IMR-90 (cell line): ENCODE data around the gene FGF4. TPM values are rescaled to one million over a fixed set of nuclear protein-coding genes. Genes with fewer than 3 reads are reported as not detected.
"Not testable (repeated sequence)": the region's sequence is repeated elsewhere in the genome, so short reads cannot be mapped to it uniquely, and the experiment has no call there.

Experiments used
- ATAC-seq: fragments of 200-7000 bp; cut with Tn5 transposase; 2 replicates; pipeline ENCODE4 v1.9.1; 2020; ENCODE audit warnings: low read depth, mild to moderate bottlenecking, moderate library complexity
- BruUV-seq: library from RNA; stranded (reverse); fragments of 400-500 nt; replicated peaks from 2 replicates; lab custom pipeline; 2021; lab: Mats Ljungman, UMichigan
- CTCF ChIA-PET: fragments of 300-600 bp; formaldehyde crosslinking; extraction: SDS; loops from one replicate; lab custom pipeline; 2021; ENCODE audit warnings: antibody characterized with exemption; lab: Yijun Ruan, JAX
- POLR2A ChIA-PET: fragments of 300-600 bp; sonication (Branson Sonifier 250); formaldehyde crosslinking; loops from one replicate; lab custom pipeline; 2022; ENCODE audit warnings: antibody characterized with exemption; ENCODE audit not compliant: unreplicated experiment; lab: Charles Lee
- DNase-seq: peaks from one replicate; pipeline ENCODE4 v3.0.0; 2013
- H2AFZ ChIP-seq: replicated peaks from 2 replicates; pipeline ENCODE3; 2013; ENCODE audit warnings: low read length, mild to moderate bottlenecking; ENCODE audit not compliant: poor library complexity
- H2AK5ac ChIP-seq: 2 replicates; pipeline ENCODE4 v1.6.1; 2013; ENCODE audit warnings: low read depth, low read length, inconsistent platforms
- H2AK9ac ChIP-seq: replicated peaks from 2 replicates; pipeline ENCODE3; 2013; ENCODE audit warnings: mild to moderate bottlenecking, low read depth, low read length, moderate library complexity; ENCODE audit not compliant: poor library complexity
- H2BK120ac ChIP-seq: 2 replicates; pipeline ENCODE4 v1.6.1; 2013; ENCODE audit warnings: low read depth, low read length, inconsistent platforms
- H2BK15ac ChIP-seq: 3 replicates; pipeline ENCODE4 v1.6.1; 2013; ENCODE audit warnings: low read depth, low read length, inconsistent platforms
- H2BK20ac ChIP-seq: 2 replicates; pipeline ENCODE4 v1.6.1; 2013; ENCODE audit warnings: low read depth, mild to moderate bottlenecking, inconsistent platforms, low read length, moderate library complexity
- H2BK5ac ChIP-seq: 2 replicates; pipeline ENCODE4 v1.6.1; 2013; ENCODE audit warnings: mild to moderate bottlenecking, low read depth, low read length, inconsistent platforms; ENCODE audit not compliant: poor library complexity, severe bottlenecking
- H3K14ac ChIP-seq: replicated peaks from 2 replicates; pipeline ENCODE4 v1.6.1; 2013; ENCODE audit warnings: low read depth, low read length, inconsistent platforms
- H3K18ac ChIP-seq: 2 replicates; pipeline ENCODE4 v1.6.1; 2013; ENCODE audit warnings: low read depth, low read length, control low read depth
- H3K23ac ChIP-seq: 2 replicates; pipeline ENCODE4 v1.6.1; 2013; ENCODE audit warnings: low read depth, low read length, inconsistent platforms
- H3K27ac ChIP-seq: 2 replicates; pipeline ENCODE4 v1.5.1; 2013; ENCODE audit warnings: mild to moderate bottlenecking, control low read depth, low read length; ENCODE audit not compliant: insufficient read depth
- H3K27me3 ChIP-seq: 2 replicates; pipeline ENCODE4 v1.6.1; 2013; ENCODE audit warnings: low read length; ENCODE audit not compliant: control insufficient read depth, insufficient read depth
- H3K36me3 ChIP-seq: 2 replicates; pipeline ENCODE4 v1.6.1; 2013; ENCODE audit warnings: low read length, mixed read lengths; ENCODE audit not compliant: control insufficient read depth, insufficient read depth
- H3K4ac ChIP-seq: 2 replicates; pipeline ENCODE4 v1.6.1; 2013; ENCODE audit warnings: low read depth, low read length, inconsistent platforms
- H3K4me1 ChIP-seq: 2 replicates; pipeline ENCODE4 v1.6.1; 2013; ENCODE audit warnings: low read length, mixed read lengths; ENCODE audit not compliant: control insufficient read depth, insufficient read depth
- H3K4me2 ChIP-seq: 2 replicates; pipeline ENCODE4 v1.6.1; 2013; ENCODE audit warnings: low read depth, mild to moderate bottlenecking, control low read depth, low read length, moderate library complexity
- H3K4me3 ChIP-seq: 2 replicates; pipeline ENCODE4 v1.5.1; 2013; ENCODE audit warnings: low read depth, mild to moderate bottlenecking, control low read depth, low read length, moderate library complexity; ENCODE audit not compliant: insufficient read depth
- H3K56ac ChIP-seq: 2 replicates; pipeline ENCODE4 v1.6.1; 2013; ENCODE audit warnings: low read length, inconsistent platforms; ENCODE audit not compliant: insufficient read depth; ENCODE audit errors: extremely low read depth
- H3K79me1 ChIP-seq, 2 experiments: 2 replicates each; pipeline ENCODE4 v1.6.1; 2013; ENCODE audit warnings: low read length in 2 of 2, inconsistent platforms in 1 of 2, low read depth in 1 of 2
- H3K9ac ChIP-seq: 2 replicates; pipeline ENCODE4 v1.6.1; 2013; ENCODE audit warnings: low read depth, low read length, control low read depth
- H3K9me1 ChIP-seq: 2 replicates; pipeline ENCODE4 v1.6.1; 2013; ENCODE audit warnings: low read length, inconsistent platforms; ENCODE audit not compliant: insufficient read depth
- H3K9me3 ChIP-seq: 2 replicates; pipeline ENCODE4 v1.6.1; 2013; ENCODE audit warnings: low read length; ENCODE audit not compliant: control insufficient read depth, insufficient read depth
- H4K20me1 ChIP-seq: 2 replicates; pipeline ENCODE4 v1.6.1; 2013; ENCODE audit warnings: low read length, inconsistent platforms; ENCODE audit not compliant: insufficient read depth
- H4K5ac ChIP-seq: 2 replicates; pipeline ENCODE4 v1.6.1; 2013; ENCODE audit warnings: mild to moderate bottlenecking, low read depth, low read length, control low read depth
- H4K8ac ChIP-seq, 2 experiments: 2 replicates each; pipeline ENCODE4 v1.6.1; 2013; ENCODE audit warnings: low read depth in 2 of 2, low read length in 2 of 2, control low read depth in 1 of 2, inconsistent platforms in 1 of 2
- H4K91ac ChIP-seq: 2 replicates; pipeline ENCODE4 v1.6.1; 2013; ENCODE audit warnings: low read depth, low read length, inconsistent platforms; ENCODE audit not compliant: insufficient read depth
- BHLHE40 ChIP-seq: fragments of 150-350 bp; IDR thresholded peaks from 2 replicates; pipeline ENCODE4 v1.6.1; 2016; ENCODE audit warnings: mild to moderate bottlenecking, low read depth, low read length
- CHD1 ChIP-seq: IDR thresholded peaks from 2 replicates; pipeline ENCODE4 v1.6.1; 2012; ENCODE audit warnings: low read depth, low read length, improper control_type of control experiment
- MAFK ChIP-seq: IDR thresholded peaks from 2 replicates; pipeline ENCODE4 v1.6.1; 2012; ENCODE audit warnings: low read depth, low read length, improper control_type of control experiment
- MAZ ChIP-seq: IDR thresholded peaks from 2 replicates; pipeline ENCODE4 v1.6.1; 2012; ENCODE audit warnings: low read depth, mild to moderate bottlenecking, low read length, improper control_type of control experiment, moderate library complexity, borderline replicate concordance
- WGBS, 2 experiments: methylation state at CpG; one replicate each; pipeline versions ENCODE4 v1.1.5 to v1.1.7; 2013; ENCODE audit warnings: missing lambda C conversion rate in 2 of 2; ENCODE audit not compliant: insufficient read length in 1 of 2; ENCODE audit errors: extremely low coverage in 2 of 2; 5-methylcytosine and 5-hydroxymethylcytosine counted together
- dilution Hi-C: fragments of 300-500 bp; cut with HindIII; formaldehyde crosslinking; loops from one replicate; pipeline ENCODE4 v1.14.3; 2018; ENCODE audit warnings: low sequenced_read_pairs; ENCODE audit not compliant: unreplicated experiment
- in situ Hi-C: fragments of 300-500 bp; cut with MboI; formaldehyde crosslinking; loops from 3 replicates; pipeline ENCODE4 v1.14.3; 2019; ENCODE audit warnings: low sequenced_read_pairs, inconsistent platforms, mixed read lengths
- intact Hi-C: fragments of 100-400 bp; cut with micrococcal nuclease; formaldehyde crosslinking; loops from 2 replicates; pipeline ENCODE4 v1.10.0; 2022
- polyA plus RNA-seq, 3 experiments: library from polyadenylated mRNA; depleted of rRNA; stranded (reverse); fragments of >200 nt; gene quantifications; 2 replicates each; pipeline ENCODE4 v1.2.3, GENCODE V29; 2012; ENCODE audit warnings: low replicate concordance in 1 of 3
- total RNA-seq: library from RNA; depleted of rRNA; stranded (reverse); fragments of >200 nt; gene quantifications from 2 replicates; pipeline ENCODE4 v1.2.3, GENCODE V29; 2012
- TF ChIP-seq, protein P1 (sequence below): fragments of 150-350 bp; IDR thresholded peaks from 2 replicates; pipeline ENCODE4 v1.6.1; 2016; ENCODE audit warnings: low read depth, mild to moderate bottlenecking, low read length, moderate library complexity, borderline replicate concordance

FGF4 gene
- total and polyA plus RNA-seq, 2 of the 4 experiments (the other 2 are of a cell fraction): not detected

DNA sequence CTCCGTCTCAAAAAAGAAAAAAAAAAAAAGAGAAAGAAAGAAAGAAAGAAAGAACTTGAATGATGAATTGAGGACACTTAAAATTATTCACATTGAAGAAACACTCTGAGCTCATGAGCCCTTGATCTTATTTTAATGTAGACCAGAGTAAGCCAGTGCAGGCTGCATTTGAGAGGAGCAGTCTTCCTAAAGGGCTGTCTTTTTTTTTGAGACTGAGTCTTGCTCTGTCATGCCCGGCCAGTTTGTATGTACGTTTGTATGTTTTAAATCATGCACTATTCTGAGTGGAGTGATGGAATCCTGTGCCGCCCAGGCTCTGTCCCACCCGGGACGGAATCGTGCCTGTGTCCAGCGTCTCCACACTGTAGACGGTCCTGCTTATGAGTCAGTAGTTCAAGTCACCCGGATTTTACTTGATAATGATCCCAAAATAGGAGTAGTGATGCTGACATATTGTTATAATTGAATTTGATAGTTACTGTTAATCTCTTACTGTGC, 9.6 kb downstream of the FGF4 start:
- TF ChIP-seq CHD1 (no peak), BHLHE40 (no peak), MAZ (no peak), MAFK (no peak)
- TF ChIP-seq, protein P1, sequence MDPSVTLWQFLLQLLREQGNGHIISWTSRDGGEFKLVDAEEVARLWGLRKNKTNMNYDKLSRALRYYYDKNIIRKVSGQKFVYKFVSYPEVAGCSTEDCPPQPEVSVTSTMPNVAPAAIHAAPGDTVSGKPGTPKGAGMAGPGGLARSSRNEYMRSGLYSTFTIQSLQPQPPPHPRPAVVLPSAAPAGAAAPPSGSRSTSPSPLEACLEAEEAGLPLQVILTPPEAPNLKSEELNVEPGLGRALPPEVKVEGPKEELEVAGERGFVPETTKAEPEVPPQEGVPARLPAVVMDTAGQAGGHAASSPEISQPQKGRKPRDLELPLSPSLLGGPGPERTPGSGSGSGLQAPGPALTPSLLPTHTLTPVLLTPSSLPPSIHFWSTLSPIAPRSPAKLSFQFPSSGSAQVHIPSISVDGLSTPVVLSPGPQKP: no peak
- Histone ChIP-seq H3K79me1 (no peaks in the 10 kb centered on the region), H3K23ac (no peak overlapping the region), H3K4me1 (no peaks in the 10 kb centered on the region), H3K27me3 (peaks cover 61% of the 10 kb centered on the region), H3K56ac (no peak overlapping the region), H3K4me3 (no peak overlapping the region), H2AK9ac (no peak overlapping the region), H2BK5ac (no peak overlapping the region), H3K4me2 (no peak overlapping the region), H3K36me3 (no peaks in the 10 kb centered on the region), H2AK5ac (no peak overlapping the region), H3K9ac (no peak overlapping the region), H3K18ac (no peak overlapping the region), H3K14ac (no peak overlapping the region), H3K9me1 (no peaks in the 10 kb centered on the region), H4K20me1 (no peaks in the 10 kb centered on the region), H4K8ac (no peak overlapping the region), H2BK15ac (no peak overlapping the region), H2AFZ (no peak overlapping the region), H2BK120ac (no peak overlapping the region), H4K91ac (no peak overlapping the region), H3K4ac (no peak overlapping the region), H2BK20ac (no peak overlapping the region), H4K5ac (no peak overlapping the region), H3K27ac (no peak overlapping the region), H3K9me3 (peaks cover 17% of the 10 kb centered on the region)
- dilution Hi-C loops (no loop called here), in situ Hi-C loops (no loop called here), intact Hi-C loops (no loop called here)
- BruUV-seq: no TSS peak
- no peak for ATAC-seq
- no peak for DNase-seq
- CTCF ChIA-PET: interaction anchor here (0.6 kb wide), 1 partner anchor 47 kb away, joined by 3 read pairs; no protein-coding TSS in a partner anchor
- no CpG with 5 or more reads among the region's 10 CpGs for WGBS, 2 experiments
- POLR2A ChIA-PET: no interaction called here

DNA sequence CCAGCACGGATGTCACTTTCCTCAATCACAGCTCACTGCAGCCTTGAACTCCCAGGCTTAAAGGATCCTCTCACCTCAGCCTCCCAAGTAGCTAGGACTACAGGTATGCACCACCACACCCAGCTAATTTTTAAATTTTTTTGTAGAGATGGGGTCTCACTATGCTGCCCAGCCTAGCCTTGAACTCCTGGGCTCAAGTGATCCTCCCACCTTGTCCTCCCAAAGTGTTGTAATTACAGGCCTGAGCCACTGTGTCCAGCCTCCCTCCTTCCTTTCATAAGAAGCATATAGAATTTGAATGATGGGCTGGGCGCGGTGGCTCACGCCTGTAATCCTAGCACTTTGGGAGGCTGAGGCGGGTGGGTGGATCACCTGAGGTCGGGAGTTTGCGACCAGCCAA, 10.2 kb downstream of the FGF4 start:
- H2AK9ac ChIP-seq, H2BK5ac ChIP-seq, H3K14ac ChIP-seq, dilution Hi-C loops, H3K18ac ChIP-seq, H2BK15ac ChIP-seq, H3K4me2 ChIP-seq, H4K8ac ChIP-seq, POLR2A ChIA-PET, H3K27ac ChIP-seq, BruUV-seq, H4K20me1 ChIP-seq, H2AK5ac ChIP-seq, H3K4me3 ChIP-seq, H3K23ac ChIP-seq, H4K91ac ChIP-seq, H3K9me1 ChIP-seq, H3K79me1 ChIP-seq, in situ Hi-C loops, H3K56ac ChIP-seq, H3K4me1 ChIP-seq, H3K36me3 ChIP-seq, H2BK20ac ChIP-seq, intact Hi-C loops, H2BK120ac ChIP-seq, H2AFZ ChIP-seq, ATAC-seq, DNase-seq, H3K9ac ChIP-seq, H4K5ac ChIP-seq, H3K4ac ChIP-seq: not testable (repeated sequence)
- H3K9me3 ChIP-seq: peaks cover 17% of the 10 kb centered on the region
- no CpG with 5 or more reads among the region's 7 CpGs for WGBS, 2 experiments
- CTCF ChIA-PET: interaction anchor here (0.6 kb wide), 1 partner anchor 46 kb away, joined by 3 read pairs; no protein-coding TSS in a partner anchor
- peaks cover 62% of the 10 kb centered on the region for H3K27me3 ChIP-seq
